ENCODE measurements around the gene GPX8. TPM values are rescaled to one million over a fixed set of nuclear protein-coding genes. Genes with fewer than 3 reads are reported as not detected.
A peak's percentile ranks its signal among the peaks of the same experiment; 100 is the strongest.

The GPX8 gene
- total RNA-seq, 1 donor from 2014 or later = 9.5 TPM

- intact Hi-C loops (cut with DNase I) = loop anchor here (10.0 kb wide), 1 partner anchor 241 kb away; no protein-coding TSS in a partner anchor
- no peak for ATAC-seq
- no peak overlapping the region for H3K27ac ChIP-seq
- H3K4me3 ChIP-seq = no peak overlapping the region
- no peak for TF ChIP-seq CTCF (IDR thresholded peaks at IDR 0.05)
- DNase-seq = no peak
- H3K27me3 ChIP-seq = peaks cover 5% of the 10 kb centered on the region
- H3K4me1 ChIP-seq = no peaks in the 10 kb centered on the region
- H3K9me3 ChIP-seq = no peaks in the 10 kb centered on the region
- no peaks in the 10 kb centered on the region for H3K36me3 ChIP-seq
Measured at GRCh38 chr5:55146080-55146479, 13.9 kb upstream of the GPX8 start.

GRCh38 chr5:55146543-55147151 is 13.3 kb upstream of the GPX8 start:
- no peak overlapping the region for H3K4me3 ChIP-seq
- no peaks in the 10 kb centered on the region for H3K4me1 ChIP-seq
- intact Hi-C loops (cut with DNase I) = loop anchor here (10.0 kb wide), 1 partner anchor 242 kb away; no protein-coding TSS in a partner anchor
- peak; percentile 65 for DNase-seq
- peak; percentile 92 for TF ChIP-seq CTCF (IDR thresholded peaks at IDR 0.05)
- no peaks in the 10 kb centered on the region for H3K9me3 ChIP-seq
- peaks cover 5% of the 10 kb centered on the region for H3K27me3 ChIP-seq
- H3K36me3 ChIP-seq = no peaks in the 10 kb centered on the region
- ATAC-seq = peak; percentile 98
- no peak overlapping the region for H3K27ac ChIP-seq

GRCh38 chr5:55149308-55149795 is 10.6 kb upstream of the GPX8 start:
- intact Hi-C loops (cut with DNase I) = loop anchor here (10.0 kb wide), 1 partner anchor 245 kb away; no protein-coding TSS in a partner anchor
- Histone ChIP-seq H3K36me3 (no peaks in the 10 kb centered on the region), H3K4me3 (no peak overlapping the region), H3K4me1 (no peaks in the 10 kb centered on the region), H3K27ac (no peak overlapping the region), H3K27me3 (peaks cover 5% of the 10 kb centered on the region), H3K9me3 (no peaks in the 10 kb centered on the region)
- TF ChIP-seq CTCF (IDR thresholded peaks at IDR 0.05) = no peak
- ATAC-seq (no peak), DNase-seq (no peak)

GRCh38 chr5:55151923-55152842 is 7.8 kb upstream of the GPX8 start:
- peak; percentile 23 for ATAC-seq
- intact Hi-C loops (cut with DNase I) = no loop called here
- no peaks in the 10 kb centered on the region for H3K36me3 ChIP-seq
- H3K27ac ChIP-seq = no peak overlapping the region
- H3K9me3 ChIP-seq = no peaks in the 10 kb centered on the region
- DNase-seq = no peak
- no peak overlapping the region for H3K4me3 ChIP-seq
- no peaks in the 10 kb centered on the region for H3K27me3 ChIP-seq
- no peak for TF ChIP-seq CTCF (IDR thresholded peaks at IDR 0.05)
- no peaks in the 10 kb centered on the region for H3K4me1 ChIP-seq

GRCh38 chr5:55154873-55155272 is 5.1 kb upstream of the GPX8 start:
- H3K27ac ChIP-seq = no peak overlapping the region
- no peak overlapping the region for H3K4me3 ChIP-seq
- DNase-seq (no peak), ATAC-seq (no peak)
- intact Hi-C loops (cut with DNase I) = no loop called here
- H3K36me3 ChIP-seq = no peaks in the 10 kb centered on the region
- H3K4me1 ChIP-seq = no peaks in the 10 kb centered on the region
- no peak for TF ChIP-seq CTCF (IDR thresholded peaks at IDR 0.05)
- no peaks in the 10 kb centered on the region for H3K27me3 ChIP-seq
- H3K9me3 ChIP-seq = no peaks in the 10 kb centered on the region
